Astrocyte (in vitro differentiated cells and primary cell): ENCODE results near the gene SHTN1. TPM values are rescaled to one million over a fixed set of nuclear protein-coding genes. Genes with fewer than 3 reads are reported as not detected.

ENCODE experiments used
- DNase-seq: peaks from one replicate; pipeline ENCODE4 v3.0.0-alpha.2; 2010; ENCODE audit warnings: low read depth
- FAIRE-seq: peaks from 2 replicates; lab custom pipeline; 2011; peaks lifted over from hg19 to GRCh38; lab: Jason Lieb, UNC
- H2AFZ ChIP-seq: 2 replicates; pipeline ENCODE4 v1.6.0; 2012; ENCODE audit warnings: low read depth, low read length, inconsistent platforms
- H3K27ac ChIP-seq: 2 replicates; pipeline ENCODE4 v1.5.1; 2011; ENCODE audit warnings: low read depth, low read length, inconsistent platforms
- H3K27me3 ChIP-seq: 2 replicates; pipeline ENCODE4 v1.6.0; 2011; ENCODE audit warnings: low read length, inconsistent platforms; ENCODE audit not compliant: insufficient read depth
- H3K36me3 ChIP-seq: 2 replicates; pipeline ENCODE4 v1.5.1; 2011; ENCODE audit warnings: low read length, inconsistent platforms; ENCODE audit not compliant: insufficient read depth
- H3K4me1 ChIP-seq: 2 replicates; pipeline ENCODE4 v1.5.1; 2011; ENCODE audit warnings: low read length, inconsistent platforms; ENCODE audit not compliant: insufficient read depth
- H3K4me2 ChIP-seq: 2 replicates; pipeline ENCODE4 v1.6.0; 2012; ENCODE audit warnings: low read length, inconsistent platforms
- H3K4me3 ChIP-seq: 2 replicates; pipeline ENCODE4 v1.5.1; 2011; ENCODE audit warnings: low read depth, mild to moderate bottlenecking, low read length, inconsistent platforms; ENCODE audit not compliant: insufficient read depth
- H3K79me2 ChIP-seq: 2 replicates; pipeline ENCODE4 v1.6.0; 2012; ENCODE audit warnings: mild to moderate bottlenecking, low read length, inconsistent platforms; ENCODE audit not compliant: insufficient read depth
- H3K9ac ChIP-seq: 2 replicates; pipeline ENCODE4 v1.6.0; 2012; ENCODE audit warnings: mild to moderate bottlenecking, low read length, inconsistent platforms
- H3K9me3 ChIP-seq: 2 replicates; pipeline ENCODE4 v1.5.1; 2012; ENCODE audit warnings: low read depth, mild to moderate bottlenecking, low read length, inconsistent platforms; ENCODE audit not compliant: insufficient read depth
- H4K20me1 ChIP-seq: 2 replicates; pipeline ENCODE4 v1.6.0; 2012; ENCODE audit warnings: low read length, inconsistent platforms; ENCODE audit not compliant: insufficient read depth
- H3K27ac Mint-ChIP-seq: one replicate; pipeline ENCODE4 v1.8.0; 2021; ENCODE audit warnings: mild to moderate bottlenecking, mixed read lengths; ENCODE audit not compliant: unreplicated experiment
- H3K27me3 Mint-ChIP-seq: one replicate; pipeline ENCODE4 v1.8.0; 2021; ENCODE audit warnings: low read depth, mixed read lengths; ENCODE audit not compliant: unreplicated experiment
- H3K36me3 Mint-ChIP-seq: one replicate; pipeline ENCODE4 v1.8.0; 2021; ENCODE audit warnings: low read depth, mixed read lengths; ENCODE audit not compliant: unreplicated experiment
- H3K4me1 Mint-ChIP-seq: one replicate; pipeline ENCODE4 v1.8.0; 2021; ENCODE audit warnings: low read depth, mixed read lengths; ENCODE audit not compliant: unreplicated experiment
- H3K4me3 Mint-ChIP-seq: one replicate; pipeline ENCODE4 v1.8.0; 2021; ENCODE audit warnings: mild to moderate bottlenecking, moderate library complexity, mixed read lengths; ENCODE audit not compliant: unreplicated experiment
- H3K9me3 Mint-ChIP-seq: one replicate; pipeline ENCODE4 v1.8.0; 2021; ENCODE audit warnings: mild to moderate bottlenecking, mixed read lengths; ENCODE audit not compliant: unreplicated experiment
- CTCF ChIP-seq: IDR thresholded peaks from 2 replicates; pipeline ENCODE4 v1.5.1; 2011; ENCODE audit warnings: low read depth, mild to moderate bottlenecking, inconsistent platforms, low read length, moderate library complexity; ENCODE audit not compliant: insufficient read depth
- EZH2 ChIP-seq: IDR thresholded peaks from 2 replicates; pipeline ENCODE4 v1.6.1; 2012; ENCODE audit warnings: mild to moderate bottlenecking, low read length, inconsistent platforms; ENCODE audit not compliant: insufficient read depth
- total RNA-seq: library from RNA; stranded (reverse); gene quantifications from 2 replicates; pipeline ENCODE4 v1.2.1, GENCODE V29; 2021

Gene SHTN1
- total RNA-seq, 1 donor from 2014 or later, result 32.7 TPM

DNA sequence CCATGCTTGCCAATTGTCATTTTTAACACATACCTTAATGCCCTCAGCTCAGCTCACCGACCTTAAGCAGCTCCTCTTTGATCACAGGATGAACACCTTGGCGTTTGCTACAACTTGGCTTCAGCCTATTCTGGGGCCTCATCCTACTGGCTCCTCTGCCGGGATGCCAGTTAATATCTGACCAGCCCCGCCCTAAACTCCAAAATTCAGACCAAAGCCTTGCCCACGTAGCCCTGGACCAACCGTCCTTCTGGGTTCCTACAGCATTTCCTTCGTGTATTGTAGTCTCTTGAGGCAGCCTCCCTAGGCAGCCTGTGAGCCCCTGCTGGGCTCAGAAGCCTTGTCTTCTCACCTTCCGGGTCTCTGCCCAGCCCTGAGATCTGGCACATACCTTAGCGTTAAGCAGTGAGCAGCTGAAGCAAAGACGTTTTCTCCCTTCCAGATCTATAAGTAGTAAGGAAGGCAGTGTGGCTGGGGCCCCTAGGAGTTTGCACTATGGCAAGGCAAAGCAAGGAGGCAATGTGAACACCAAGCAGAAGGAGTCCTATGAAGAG is 154.9 kb downstream of the SHTN1 start:
- no peaks in the 10 kb centered on the region for H3K9me3 ChIP-seq
- TF ChIP-seq EZH2, result no peak
- TF ChIP-seq CTCF, result no peak
- Mint-ChIP-seq H3K9me3 (no peaks in the 10 kb centered on the region), H3K36me3 (peaks cover 3% of the 10 kb centered on the region), H3K4me1 (peaks cover 9% of the 10 kb centered on the region), H3K4me3 (peak overlapping the region; percentile 92), H3K27ac (no peak overlapping the region), H3K27me3 (peaks cover 13% of the 10 kb centered on the region)
- H3K4me3 ChIP-seq, result peak overlapping the region; percentile 82
- H4K20me1 ChIP-seq, result no peaks in the 10 kb centered on the region
- no peaks in the 10 kb centered on the region for H3K79me2 ChIP-seq
- peaks cover 14% of the 10 kb centered on the region for H3K4me1 ChIP-seq
- peak overlapping the region; percentile 86 for H3K9ac ChIP-seq
- DNase-seq (no peak), FAIRE-seq (no peak)
- no peaks in the 10 kb centered on the region for H3K27me3 ChIP-seq
- H3K27ac ChIP-seq, result no peak overlapping the region
- H2AFZ ChIP-seq, result peak overlapping the region; percentile 98
- H3K4me2 ChIP-seq, result peak overlapping the region; percentile 95
- no peaks in the 10 kb centered on the region for H3K36me3 ChIP-seq

DNA sequence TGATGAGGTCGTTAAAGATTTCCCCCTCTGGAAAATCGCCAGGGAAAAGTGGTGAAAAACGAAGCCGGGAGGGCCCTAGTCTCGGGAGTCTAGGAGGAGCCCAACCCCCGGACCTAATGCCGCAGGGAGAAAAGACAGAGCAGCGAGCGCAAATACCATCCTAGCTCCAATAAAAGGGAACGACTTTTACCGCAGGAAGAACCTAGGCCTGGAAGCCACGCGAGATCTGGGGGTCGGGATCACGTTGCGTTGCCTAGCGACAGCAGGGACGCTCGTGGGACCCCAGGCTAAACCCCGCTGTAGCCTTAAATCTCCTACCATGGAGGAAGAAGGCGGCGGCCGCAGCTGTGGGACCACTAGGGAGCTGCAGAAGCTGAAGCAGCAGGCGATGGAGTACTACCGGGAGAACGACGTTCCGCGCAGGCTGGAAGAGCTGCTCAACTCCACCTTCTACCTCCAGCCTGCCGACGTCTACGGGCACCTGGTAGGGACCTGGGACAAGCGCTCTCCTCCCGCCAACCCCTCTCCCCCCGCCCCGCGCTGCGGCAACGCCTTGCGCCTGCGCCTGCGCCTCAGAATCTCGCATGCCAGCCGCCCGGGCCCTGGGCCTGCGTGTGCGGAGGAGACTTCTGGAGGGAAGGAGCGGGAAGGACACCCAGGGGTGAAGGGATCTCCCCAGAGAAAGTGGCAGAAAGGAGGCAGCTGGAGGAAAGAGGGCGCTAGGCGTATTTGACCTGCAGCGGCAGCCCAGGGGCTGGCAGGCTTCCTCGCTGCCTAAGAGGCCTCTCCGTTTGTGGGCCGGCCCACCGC is 155.5 kb downstream of the SHTN1 start, which contains the start of gene ENO4:
Gene ENO4 (plus strand): TSS at position 252 of the 810 bp plus-strand sequence. CDS start 68 bp downstream, at position 320.
- Histone ChIP-seq H3K9ac (peak within 1 kb of the TSS; percentile 86), H3K79me2 (no peaks in the 10 kb centered on the region), H3K36me3 (no peaks in the 10 kb centered on the region), H3K27ac (peak within 1 kb of the TSS; percentile 50), H3K4me2 (peak within 1 kb of the TSS; percentile 95), H3K4me1 (peaks cover 14% of the 10 kb centered on the region), H4K20me1 (no peaks in the 10 kb centered on the region), H3K9me3 (no peaks in the 10 kb centered on the region), H3K27me3 (no peaks in the 10 kb centered on the region), H2AFZ (peak within 1 kb of the TSS; percentile 98), H3K4me3 (peak within 1 kb of the TSS; percentile 82)
- Mint-ChIP-seq H3K27me3 (peaks cover 13% of the 10 kb centered on the region), H3K4me1 (peaks cover 9% of the 10 kb centered on the region), H3K9me3 (no peaks in the 10 kb centered on the region), H3K36me3 (peaks cover 3% of the 10 kb centered on the region), H3K27ac (peak within 1 kb of the TSS; percentile 83), H3K4me3 (peak within 1 kb of the TSS; percentile 92)
- TF ChIP-seq EZH2, result peak; percentile 5
- no peak for TF ChIP-seq CTCF
- FAIRE-seq (no peak), DNase-seq (peak; percentile 76)

DNA sequence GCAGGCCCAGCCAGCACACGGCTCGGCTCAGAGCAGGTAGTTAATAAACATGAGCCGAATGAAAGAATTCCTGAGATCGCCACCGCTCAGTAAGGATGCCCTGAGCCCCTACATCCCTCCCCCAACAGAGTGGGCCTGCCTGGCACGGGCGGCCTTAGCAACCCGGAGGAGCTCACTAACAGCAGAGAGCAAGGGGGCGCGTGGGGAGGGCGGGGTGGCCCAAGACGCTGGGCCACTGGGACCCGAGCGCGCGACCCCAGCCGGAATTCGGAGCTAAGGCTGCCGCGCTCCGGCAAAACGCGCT is 156.1 kb downstream of the SHTN1 start:
- peaks cover 9% of the 10 kb centered on the region for H3K4me1 Mint-ChIP-seq
- H3K27me3 Mint-ChIP-seq, result peaks cover 8% of the 10 kb centered on the region
- peaks cover 3% of the 10 kb centered on the region for H3K36me3 Mint-ChIP-seq
- no peaks in the 10 kb centered on the region for H3K36me3 ChIP-seq
- peak overlapping the region; percentile 95 for H3K4me2 ChIP-seq
- DNase-seq, result no peak
- TF ChIP-seq CTCF (no peak), EZH2 (no peak)
- FAIRE-seq, result no peak
- peak overlapping the region; percentile 50 for H3K27ac ChIP-seq
- H3K9me3 ChIP-seq, result no peaks in the 10 kb centered on the region
- H3K4me3 ChIP-seq, result peak overlapping the region; percentile 82
- peak overlapping the region; percentile 98 for H2AFZ ChIP-seq
- H3K4me3 Mint-ChIP-seq, result peak overlapping the region; percentile 92
- no peaks in the 10 kb centered on the region for H3K9me3 Mint-ChIP-seq
- H4K20me1 ChIP-seq, result no peaks in the 10 kb centered on the region
- H3K4me1 ChIP-seq, result peaks cover 14% of the 10 kb centered on the region
- no peaks in the 10 kb centered on the region for H3K27me3 ChIP-seq
- H3K79me2 ChIP-seq, result no peaks in the 10 kb centered on the region
- H3K9ac ChIP-seq, result peak overlapping the region; percentile 86
- peak overlapping the region; percentile 83 for H3K27ac Mint-ChIP-seq
